Esophagus muscularis mucosa (tissue), 4 donors: ENCODE results near the gene MAPK9.

Experiments
- EP300 ChIP-seq: sonication (generic); formaldehyde crosslinking; IDR thresholded peaks from one replicate; pipeline ENCODE4 v1.6.1; 2017; ENCODE audit warnings: antibody characterized with exemption
- POLR2A ChIP-seq: fragments of 450-650 bp; IDR thresholded peaks from one replicate; pipeline ENCODE4 v1.6.1; 2017; ENCODE audit warnings: antibody characterized with exemption, moderate library complexity, mild to moderate bottlenecking, low read depth
- TF ChIP-seq, protein P1 (sequence below), 3 experiments: fragments of 200-600 bp in 2 of 3; fragments of 450-650 bp in 1 of 3; sonication (generic) in 2 of 3; IDR thresholded peaks; one replicate each; pipeline ENCODE4 v1.5.1; 2017 to 2019; ENCODE audit warnings: antibody characterized with exemption in 3 of 3, mild to moderate bottlenecking in 2 of 3, moderate library complexity in 1 of 3

- TF ChIP-seq, protein P1, sequence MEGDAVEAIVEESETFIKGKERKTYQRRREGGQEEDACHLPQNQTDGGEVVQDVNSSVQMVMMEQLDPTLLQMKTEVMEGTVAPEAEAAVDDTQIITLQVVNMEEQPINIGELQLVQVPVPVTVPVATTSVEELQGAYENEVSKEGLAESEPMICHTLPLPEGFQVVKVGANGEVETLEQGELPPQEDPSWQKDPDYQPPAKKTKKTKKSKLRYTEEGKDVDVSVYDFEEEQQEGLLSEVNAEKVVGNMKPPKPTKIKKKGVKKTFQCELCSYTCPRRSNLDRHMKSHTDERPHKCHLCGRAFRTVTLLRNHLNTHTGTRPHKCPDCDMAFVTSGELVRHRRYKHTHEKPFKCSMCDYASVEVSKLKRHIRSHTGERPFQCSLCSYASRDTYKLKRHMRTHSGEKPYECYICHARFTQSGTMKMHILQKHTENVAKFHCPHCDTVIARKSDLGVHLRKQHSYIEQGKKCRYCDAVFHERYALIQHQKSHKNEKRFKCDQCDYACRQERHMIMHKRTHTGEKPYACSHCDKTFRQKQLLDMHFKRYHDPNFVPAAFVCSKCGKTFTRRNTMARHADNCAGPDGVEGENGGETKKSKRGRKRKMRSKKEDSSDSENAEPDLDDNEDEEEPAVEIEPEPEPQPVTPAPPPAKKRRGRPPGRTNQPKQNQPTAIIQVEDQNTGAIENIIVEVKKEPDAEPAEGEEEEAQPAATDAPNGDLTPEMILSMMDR (IDR thresholded peaks at IDR 0.05): no peak
- TF ChIP-seq EP300: no peak
- no peak for TF ChIP-seq POLR2A
Observed at GRCh38 chr5:180213657-180214207, 78.2 kb downstream of the MAPK9 start.
